Inferior parietal cortex (tissue), 1 donor: Measurements from ENCODE around the gene DCLK3.

ENCODE experiments used
- DNase-seq: peaks from one replicate; pipeline ENCODE4 v3.0.0-alpha.2; 2016; ENCODE audit errors: extremely low spot score

The DCLK3 gene, protein sequence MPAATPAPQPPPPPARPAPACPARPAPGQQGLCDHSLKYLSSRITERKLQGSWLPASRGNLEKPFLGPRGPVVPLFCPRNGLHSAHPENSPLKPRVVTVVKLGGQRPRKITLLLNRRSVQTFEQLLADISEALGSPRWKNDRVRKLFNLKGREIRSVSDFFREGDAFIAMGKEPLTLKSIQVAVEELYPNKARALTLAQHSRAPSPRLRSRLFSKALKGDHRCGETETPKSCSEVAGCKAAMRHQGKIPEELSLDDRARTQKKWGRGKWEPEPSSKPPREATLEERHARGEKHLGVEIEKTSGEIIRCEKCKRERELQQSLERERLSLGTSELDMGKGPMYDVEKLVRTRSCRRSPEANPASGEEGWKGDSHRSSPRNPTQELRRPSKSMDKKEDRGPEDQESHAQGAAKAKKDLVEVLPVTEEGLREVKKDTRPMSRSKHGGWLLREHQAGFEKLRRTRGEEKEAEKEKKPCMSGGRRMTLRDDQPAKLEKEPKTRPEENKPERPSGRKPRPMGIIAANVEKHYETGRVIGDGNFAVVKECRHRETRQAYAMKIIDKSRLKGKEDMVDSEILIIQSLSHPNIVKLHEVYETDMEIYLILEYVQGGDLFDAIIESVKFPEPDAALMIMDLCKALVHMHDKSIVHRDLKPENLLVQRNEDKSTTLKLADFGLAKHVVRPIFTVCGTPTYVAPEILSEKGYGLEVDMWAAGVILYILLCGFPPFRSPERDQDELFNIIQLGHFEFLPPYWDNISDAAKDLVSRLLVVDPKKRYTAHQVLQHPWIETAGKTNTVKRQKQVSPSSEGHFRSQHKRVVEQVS

DNA sequence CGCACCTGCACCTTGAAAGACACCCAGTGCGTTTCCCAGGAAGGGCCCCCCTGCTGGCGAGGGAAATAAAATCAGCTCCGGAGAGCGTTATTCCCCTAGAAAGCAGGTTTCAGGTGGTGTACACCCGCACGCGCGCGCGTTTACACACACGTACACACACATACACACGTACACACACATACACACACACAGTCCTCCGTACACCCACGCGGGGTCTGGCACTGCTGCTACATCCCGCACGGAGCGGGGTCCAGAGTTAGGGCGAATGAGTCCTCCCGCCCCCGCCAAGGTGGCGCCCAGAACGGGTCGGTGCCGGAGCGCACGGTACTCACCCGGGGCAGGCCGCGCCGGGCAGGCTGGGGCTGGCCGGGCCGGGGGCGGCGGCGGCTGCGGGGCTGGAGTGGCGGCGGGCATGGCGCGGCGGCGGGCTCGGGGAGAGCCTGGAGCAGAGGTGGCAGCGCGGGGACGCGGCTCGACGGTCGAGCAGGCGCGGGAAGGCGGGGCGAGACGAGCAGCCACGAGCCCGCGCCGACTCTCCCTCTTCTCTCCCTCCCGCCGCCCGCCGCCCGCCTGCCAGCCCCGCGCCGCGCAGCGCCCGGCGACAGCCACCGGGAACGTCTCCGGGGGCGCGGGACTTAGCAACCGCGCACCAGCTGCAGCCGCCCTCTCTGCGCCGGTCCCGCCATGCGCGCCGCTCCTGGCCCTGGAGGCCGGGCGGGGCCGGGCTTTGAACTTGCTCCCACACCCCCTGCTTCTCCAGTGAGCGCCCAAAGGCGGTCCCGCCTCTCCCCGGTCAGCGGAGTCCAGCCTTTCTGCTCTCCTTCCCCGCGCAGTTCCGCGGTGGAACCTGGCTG lies at the start of gene DCLK3:
DCLK3 (minus strand) TSS at position 704 of the 854 bp plus-strand sequence; CDS start at position 414, 290 bp downstream.
- DNase-seq = no peak

DNA sequence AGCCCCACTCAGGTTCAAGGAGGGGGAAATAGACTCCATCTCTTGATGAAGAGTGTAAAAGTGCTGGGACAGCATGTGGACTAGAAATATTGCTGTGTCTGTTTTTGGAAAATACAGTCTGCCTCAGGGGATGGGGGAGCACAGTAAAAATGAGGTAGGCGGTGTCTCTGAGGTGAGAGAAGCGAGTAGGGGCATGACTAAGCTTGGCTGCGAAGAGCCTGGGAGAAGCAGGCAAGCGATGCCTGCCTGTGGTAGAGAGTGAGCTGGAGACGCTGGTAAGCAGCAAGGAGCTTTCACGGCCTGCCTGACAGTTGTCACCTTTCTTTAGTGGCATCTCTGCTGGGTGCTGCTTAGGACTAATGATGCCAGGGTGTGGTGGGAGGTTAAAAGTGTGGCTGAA lies 49.0 kb upstream of the DCLK3 start:
- DNase-seq = peak; percentile 39

DNA sequence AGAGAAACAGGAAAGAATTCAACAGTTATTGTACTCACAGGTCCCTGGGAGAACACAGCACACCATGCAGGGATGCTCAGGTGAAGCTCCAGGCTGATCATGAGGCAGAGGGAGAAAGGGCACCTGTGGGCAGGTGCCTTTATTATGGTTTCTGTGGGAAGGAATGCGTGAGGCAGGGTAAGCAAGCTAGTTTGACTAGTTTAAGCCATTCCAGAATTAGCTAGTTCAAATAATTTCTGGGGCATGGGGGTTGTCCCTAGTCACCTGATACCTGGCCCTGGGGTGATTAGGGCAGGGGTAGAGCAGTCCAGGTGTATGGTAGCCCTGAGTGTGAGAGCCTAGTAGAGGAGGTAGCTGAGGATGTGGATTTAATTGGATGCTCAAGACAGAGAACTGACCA lies 47.9 kb upstream of the DCLK3 start:
- DNase-seq = no peak

DNA sequence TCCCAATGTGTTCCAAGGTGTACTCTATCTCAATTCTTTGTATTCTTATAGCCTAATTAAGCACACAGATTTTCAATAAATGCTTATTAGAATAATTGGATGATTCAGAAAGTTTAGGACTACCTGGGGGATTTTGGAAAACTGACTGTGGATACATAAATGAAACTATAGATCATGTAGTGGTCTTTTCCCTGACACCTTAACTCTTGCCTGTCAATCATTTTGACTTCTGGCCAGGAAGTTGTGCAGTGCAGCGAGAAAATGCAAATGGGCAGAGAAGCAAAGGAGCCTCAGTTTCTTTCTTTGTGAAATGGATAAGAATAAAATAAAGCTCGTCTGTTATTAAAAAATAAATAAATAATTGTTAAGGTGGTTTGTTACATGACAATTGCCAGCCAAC lies 47.4 kb upstream of the DCLK3 start:
- DNase-seq = no peak

DNA sequence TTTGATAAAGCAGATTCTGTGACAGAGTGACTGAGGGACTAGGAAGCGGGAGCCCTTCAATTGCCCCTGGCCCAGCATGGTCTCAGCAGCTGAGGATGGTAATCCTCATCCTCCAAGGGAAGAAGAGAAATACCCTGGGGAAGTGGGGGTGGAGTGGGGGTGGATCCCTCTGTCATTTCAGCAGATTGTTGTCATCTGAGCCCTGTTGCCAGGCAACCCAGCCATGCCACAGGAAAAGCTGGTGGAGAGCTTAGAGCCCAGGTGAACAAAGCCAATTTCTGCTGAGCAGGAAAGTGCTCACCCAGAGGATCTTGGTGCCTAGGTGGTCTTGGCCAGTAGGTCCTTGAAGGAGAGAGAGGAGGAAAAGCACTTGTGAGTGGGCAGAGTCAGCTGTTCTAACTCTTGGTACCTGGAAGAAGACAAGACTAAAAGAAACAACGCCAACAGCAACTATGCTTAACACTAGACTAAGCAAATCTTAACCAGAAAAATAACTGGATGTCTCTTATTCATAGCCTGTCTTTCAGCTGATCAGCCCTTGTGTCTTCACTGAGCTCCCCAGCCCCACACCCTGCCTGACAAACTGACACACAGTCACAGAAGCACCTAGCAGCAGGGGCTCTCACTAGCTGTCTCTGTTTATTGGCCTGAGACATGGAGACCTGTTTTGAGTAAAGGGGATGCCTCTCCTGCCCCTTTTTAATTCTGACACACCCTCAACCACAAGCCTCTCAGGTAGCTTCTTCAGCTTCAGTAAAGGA lies 40.1 kb upstream of the DCLK3 start:
- no peak for DNase-seq

DNA sequence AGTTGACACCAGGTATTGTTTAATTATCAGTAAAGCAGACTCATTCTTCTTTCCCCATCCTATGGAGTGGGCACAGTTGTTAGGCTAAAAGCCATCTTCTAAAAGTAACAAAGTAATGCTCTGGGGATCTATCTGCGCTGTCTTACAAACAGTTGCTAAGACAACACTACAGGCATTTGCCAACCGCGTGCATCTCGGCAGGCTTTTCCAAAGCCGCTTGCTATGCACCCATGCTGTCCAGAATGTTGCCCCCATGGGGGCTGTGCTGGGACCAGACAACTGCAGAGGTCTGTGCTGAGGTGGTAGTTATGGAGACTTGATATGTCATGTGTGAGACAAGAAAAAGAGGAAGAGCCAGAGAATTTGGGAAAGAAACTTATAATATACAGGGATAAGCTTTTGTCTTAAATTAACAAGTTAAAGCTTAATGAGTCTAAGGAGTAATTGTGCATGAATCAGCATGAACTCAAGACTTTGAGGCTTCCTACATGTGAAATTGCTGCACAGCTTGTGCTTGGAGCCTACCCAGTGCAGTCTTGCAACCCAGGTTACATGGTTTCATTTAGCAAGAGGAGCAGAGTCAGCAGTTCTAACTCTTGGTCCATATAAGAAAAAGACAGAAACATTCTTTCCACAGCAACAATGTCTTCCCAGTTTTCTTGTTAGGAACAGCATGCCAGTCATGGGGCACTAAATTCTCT lies 38.9 kb upstream of the DCLK3 start:
- DNase-seq = no peak

DNA sequence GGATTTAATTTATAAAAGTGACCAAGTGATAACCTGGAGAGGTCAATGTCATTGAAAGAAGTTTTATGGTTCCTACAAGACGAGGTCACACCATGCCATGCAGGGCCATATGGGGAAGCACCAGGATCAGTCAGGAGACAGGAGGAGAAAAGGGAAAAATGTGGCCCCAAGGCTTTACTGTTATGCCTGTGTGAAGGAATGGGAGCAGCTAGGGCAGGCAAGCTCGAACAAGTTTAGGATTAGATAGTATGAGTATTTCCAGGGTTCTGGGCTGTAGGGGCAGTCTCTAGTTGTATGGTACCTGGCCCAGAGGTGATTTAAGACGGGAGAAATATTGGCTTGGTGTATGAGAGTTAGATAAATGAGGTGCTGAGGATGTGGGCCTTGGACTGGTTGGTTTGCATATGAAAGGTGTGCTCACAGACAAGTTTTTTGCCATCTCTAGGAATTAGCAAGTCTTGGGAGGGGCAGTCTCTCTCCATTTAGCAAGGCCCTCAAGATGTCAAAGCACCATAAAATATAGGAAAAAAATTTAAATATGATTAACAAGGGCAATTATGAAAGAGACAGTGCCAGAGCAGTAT lies 36.3 kb upstream of the DCLK3 start:
- no peak for DNase-seq

DNA sequence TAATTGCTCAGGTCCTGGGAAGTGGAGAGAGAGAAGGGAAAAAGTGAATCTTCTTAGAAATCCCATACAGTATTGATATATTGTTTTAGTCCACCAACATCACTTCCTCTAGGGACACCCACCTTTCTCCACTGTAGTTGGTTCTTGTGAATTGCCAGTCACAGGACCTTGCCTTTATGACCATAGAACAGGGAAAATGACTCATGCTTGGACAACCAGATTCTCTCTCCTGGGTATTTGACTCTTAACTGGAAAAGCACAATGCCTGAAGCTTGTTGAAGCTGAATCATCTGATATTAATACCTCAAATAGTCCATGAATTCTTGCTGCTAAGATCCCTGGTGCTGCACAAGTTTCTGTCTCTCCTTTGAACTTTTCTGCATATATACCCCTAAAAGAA lies 32.5 kb upstream of the DCLK3 start:
- DNase-seq = no peak

DNA sequence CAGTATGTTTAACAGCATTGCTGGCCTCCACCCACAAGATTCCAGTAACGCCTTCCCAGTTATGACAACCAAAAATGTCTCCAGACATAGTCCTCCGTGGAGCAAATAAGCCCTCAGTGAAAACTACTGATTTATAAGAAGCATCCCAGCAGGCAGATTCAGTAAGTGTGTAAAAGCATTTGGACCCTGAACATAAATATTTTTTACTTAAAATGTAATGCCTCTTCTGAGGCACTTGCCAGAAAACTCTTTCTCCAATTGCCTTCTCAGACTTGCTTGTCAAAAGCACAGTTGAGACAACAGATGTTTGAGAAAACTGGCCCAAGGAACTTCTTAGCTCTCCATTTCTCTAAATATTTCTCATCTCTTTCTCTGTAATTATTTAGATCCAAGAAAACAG lies 31.8 kb upstream of the DCLK3 start:
- DNase-seq = no peak

DNA sequence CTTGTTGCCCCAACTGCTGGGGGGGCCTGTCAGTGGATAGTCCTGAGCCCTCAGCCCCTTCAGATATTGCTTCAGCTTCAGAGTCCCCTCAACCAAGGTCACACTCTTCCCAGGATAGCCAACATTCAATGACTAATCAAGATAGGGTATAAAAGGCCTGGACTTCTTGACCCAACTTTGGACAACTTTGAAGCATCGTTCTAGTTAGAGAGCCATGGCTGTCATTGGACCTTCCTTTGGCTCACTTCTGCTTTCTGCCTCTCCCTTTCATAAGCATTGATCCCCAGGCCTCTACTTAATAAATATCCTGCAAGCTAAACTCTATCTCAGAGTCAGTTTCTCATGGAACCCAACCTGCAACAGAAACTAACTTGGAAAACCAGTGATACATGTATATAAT lies 31.3 kb upstream of the DCLK3 start:
- DNase-seq = no peak

DNA sequence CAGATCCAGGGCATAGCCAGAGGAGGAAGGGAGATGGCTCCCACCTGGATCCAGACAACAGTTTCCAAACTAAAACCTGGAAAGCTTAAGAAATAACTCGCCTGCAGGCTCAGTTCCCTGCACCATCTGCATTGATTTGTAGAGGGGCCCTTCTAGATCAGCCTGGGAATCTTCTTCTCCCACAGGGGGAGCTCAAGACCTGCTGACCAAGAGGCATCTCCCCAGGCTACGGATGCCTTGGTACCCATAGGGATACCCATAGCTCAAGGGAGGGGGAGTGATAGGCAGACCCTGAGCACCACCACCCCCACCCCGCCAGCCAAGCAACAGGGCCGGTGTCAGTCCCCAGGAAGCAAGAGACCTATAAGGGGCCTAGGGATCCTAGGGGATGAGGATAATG lies 28.0 kb upstream of the DCLK3 start:
- DNase-seq = no peak

DNA sequence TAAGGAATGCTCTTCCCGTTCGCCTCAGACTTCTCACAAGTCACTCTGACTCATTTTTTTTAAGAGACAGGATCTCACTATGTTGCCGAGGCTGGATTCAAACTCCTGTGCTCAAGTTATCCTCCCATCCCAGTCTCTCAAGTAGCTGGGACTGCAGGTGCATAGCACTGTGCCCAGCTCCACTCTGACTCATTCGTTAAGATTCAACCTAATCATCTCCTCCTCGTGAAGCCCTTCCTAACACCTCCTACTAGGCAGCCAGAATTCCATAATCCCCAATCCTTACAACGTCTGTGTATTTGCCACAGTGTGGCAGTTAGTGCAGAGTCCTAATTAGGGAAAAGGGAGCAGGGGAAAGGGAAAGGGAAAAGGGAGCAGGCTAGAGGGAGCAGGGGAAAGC lies 26.4 kb upstream of the DCLK3 start:
- no peak for DNase-seq

DNA sequence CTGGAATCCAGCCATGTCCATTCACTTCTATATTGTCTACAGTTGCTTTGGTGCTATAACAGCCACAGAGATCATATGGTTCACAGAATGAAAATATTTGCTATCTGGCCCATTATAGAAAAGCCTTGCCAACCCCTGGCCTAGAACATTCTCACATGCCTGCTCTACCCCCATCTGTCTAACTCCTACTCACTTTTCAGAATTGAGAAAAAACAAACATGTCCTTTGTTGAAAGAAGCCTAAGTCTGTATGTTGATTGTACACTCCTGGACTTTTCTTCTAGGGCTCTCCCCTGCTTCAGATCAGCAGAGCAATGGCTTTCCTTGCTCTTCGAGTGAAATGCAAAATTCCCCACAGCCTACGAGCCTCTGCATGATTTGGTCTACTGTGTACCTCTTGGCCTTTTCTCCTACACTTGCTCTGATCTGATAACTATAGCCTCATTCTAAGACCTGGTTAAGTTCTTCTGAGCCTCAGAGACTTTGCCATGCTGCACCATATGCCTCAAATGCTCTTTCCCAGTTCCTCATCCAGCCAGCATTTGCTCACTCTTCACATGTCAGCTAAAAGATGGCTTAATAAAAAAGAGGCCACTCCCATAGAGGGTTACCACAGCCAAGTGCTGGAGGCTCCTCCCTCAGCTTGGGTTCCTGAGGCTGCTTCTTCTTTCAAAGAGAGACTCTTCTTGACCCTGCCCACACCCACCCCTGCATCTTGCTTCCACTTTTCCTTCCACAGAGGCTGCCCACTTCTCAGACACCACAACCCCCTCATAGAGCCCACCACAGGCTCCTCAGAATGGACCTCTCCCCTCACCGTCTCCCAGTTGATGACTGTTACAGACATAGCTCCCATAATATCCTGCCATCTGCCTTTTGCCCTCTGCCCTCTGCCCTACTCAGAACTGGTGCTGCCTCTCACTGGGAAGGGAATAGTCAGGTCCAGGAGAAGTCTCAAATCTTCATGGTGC lies 22.9 kb upstream of the DCLK3 start:
- DNase-seq = no peak

DNA sequence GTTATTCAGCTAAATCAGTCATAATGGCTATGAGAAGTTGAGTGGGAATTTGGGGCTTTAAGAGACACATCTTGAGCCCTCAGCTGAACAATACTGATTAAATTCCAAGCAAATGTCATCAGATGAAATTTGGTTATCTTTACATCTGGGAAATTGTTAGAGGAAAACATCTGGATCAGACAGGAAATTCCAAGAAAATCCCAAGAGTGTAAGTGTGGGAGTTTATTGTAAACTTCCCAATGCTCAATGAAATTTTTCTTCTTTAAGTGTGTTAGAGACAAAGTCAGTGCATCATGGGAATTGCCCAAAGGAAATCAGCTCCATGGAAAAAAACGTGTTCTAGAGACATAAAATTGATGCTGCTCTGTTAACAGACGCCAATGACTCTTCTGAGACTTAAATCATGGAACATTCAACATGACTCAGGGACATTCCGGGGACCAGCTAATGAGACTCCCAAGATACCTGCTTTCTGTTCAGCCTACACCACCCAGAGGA lies 19.8 kb upstream of the DCLK3 start:
- DNase-seq = no peak

DNA sequence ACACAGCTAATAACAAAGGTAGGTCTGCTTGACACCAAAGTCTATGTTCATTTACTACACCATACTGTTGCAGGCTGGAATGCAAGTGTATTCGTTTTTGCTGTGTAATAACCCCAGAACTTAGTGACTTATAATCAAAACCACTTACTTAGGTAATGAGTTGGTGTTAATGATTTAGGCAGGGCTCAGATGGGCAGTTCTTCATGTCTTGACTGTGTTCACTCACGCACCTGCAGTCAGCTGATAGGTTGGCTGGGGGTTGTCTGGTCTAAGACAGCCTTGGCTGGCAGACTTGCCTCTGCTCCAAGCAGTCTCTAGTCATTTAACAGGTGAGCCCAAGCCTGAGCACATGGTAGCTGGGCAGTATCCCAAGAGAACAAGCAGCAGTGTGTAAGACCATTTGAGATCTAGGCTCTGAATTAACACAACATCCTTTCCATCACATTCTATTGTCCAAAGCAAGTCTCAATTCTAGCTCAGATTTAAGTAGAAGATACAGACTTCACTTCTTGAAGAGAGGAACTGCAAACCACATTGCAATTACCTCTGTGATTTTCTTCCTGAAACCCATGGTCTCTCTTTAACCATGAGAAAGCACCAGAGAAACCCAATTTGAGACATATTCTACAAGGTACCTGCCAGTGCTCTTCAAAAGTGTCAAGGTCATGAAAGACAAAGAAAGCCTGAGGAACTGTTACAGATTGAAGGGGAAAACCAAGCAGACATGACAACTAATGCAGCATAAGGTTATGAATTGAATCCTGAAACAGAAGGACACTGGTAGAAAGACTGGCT lies 13.3 kb upstream of the DCLK3 start:
- no peak for DNase-seq

DNA sequence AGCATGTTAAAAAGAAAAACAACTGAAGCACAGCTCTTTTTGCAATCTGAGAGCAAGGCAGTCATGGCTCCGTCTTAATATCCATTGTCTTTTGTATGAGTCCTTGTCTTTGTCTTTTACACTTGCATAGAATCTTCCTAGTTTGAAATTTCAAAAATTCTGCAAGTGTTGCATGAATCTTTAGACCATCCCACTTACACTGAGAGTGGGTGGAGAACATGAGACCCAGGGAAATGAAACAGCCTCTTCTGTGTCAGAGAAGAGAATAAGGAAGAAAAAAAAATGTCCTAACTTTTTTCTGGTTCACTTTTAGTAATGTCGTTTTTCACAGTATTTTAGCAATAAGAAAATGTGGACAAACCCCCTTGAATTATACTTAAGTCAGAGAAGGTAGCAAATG lies 12.1 kb upstream of the DCLK3 start:
- DNase-seq = no peak

DNA sequence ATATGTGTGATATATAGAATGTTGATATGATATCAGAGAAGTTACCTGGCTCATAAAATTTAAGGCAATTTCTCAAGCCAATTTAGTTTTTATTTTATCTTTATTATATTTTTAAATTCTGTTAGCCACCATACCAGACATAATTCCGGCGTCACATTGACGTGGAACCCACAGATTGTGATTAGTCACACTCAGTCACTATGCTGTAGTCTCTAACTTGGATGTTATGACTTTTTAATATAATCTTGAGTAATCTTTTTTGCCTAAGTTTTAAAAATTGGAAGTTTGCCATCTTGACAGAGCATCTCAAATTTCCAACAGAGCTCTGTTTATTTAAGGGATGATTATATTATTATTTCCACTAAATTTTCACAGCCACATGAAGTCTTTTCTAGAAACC lies 9.7 kb upstream of the DCLK3 start:
- no peak for DNase-seq

DNA sequence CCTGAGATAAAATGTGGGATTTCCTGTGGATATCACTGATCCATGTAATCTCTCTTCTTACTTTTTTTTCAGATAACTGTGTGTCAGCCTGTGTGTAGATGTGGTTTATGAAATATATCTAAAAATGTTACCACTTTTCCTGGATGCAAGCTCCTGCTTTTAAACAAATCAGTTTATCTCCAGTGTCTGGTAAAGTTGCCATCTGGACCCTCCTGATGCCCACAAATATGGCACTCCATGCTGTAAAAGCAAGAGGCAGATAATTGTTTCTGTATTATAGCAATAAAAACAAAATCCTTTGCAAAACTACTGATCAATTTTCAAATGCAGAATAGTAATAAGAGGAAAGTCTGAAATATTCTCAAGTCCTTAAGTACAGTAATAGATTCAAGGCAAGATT lies 7.6 kb upstream of the DCLK3 start:
- DNase-seq = no peak
